Glutamatergic neuron (in vitro differentiated cells): ENCODE results near the gene F2RL2. TPM values are rescaled to one million over a fixed set of nuclear protein-coding genes. Genes with fewer than 3 reads are reported as not detected.
"Not testable (repeated sequence)": the region's sequence is repeated elsewhere in the genome, so short reads cannot be mapped to it uniquely, and the experiment has no call there.

Experiments used
- DNase-seq: peaks from one replicate; pipeline ENCODE4 v3.0.0; 2022
- H3K27ac Mint-ChIP-seq: one replicate; pipeline ENCODE4 v1.8.0; 2020; ENCODE audit warnings: mild to moderate bottlenecking, mixed read lengths, inconsistent platforms; ENCODE audit not compliant: unreplicated experiment
- H3K27me3 Mint-ChIP-seq: one replicate; pipeline ENCODE4 v1.8.0; 2020; ENCODE audit warnings: mild to moderate bottlenecking, moderate library complexity, mixed read lengths, inconsistent platforms; ENCODE audit not compliant: unreplicated experiment
- H3K36me3 Mint-ChIP-seq: one replicate; pipeline ENCODE4 v1.8.0; 2020; ENCODE audit warnings: mild to moderate bottlenecking, mixed read lengths, inconsistent platforms; ENCODE audit not compliant: unreplicated experiment
- H3K4me1 Mint-ChIP-seq: one replicate; pipeline ENCODE4 v1.8.0; 2020; ENCODE audit warnings: mild to moderate bottlenecking, low read depth, mixed read lengths, inconsistent platforms; ENCODE audit not compliant: unreplicated experiment
- H3K4me3 Mint-ChIP-seq: one replicate; pipeline ENCODE4 v1.8.0; 2020; ENCODE audit warnings: mild to moderate bottlenecking, mixed read lengths, inconsistent platforms; ENCODE audit not compliant: unreplicated experiment
- H3K9me3 Mint-ChIP-seq: one replicate; pipeline ENCODE4 v1.8.0; 2020; ENCODE audit warnings: mild to moderate bottlenecking, moderate library complexity, mixed read lengths, inconsistent platforms; ENCODE audit not compliant: unreplicated experiment
- CTCF ChIP-seq: fragments of 200-600 bp; sonication (generic); IDR thresholded peaks from one replicate; pipeline ENCODE4 v1.5.0; 2021; ENCODE audit not compliant: partially characterized antibody, unreplicated experiment
- total RNA-seq: library from RNA; stranded (reverse); fragmentation: NEBNext Ultra II Directional; extraction: Animal tissue kit (Norgen Biotek cat#: 25700); gene quantifications from one replicate; pipeline ENCODE4 v1.2.1, GENCODE V29; 2021; ENCODE audit not compliant: unreplicated experiment

F2RL2 gene
- total RNA-seq, 1 donor from 2014 or later: not detected

- TF ChIP-seq CTCF: no peak
- Mint-ChIP-seq H3K4me3 (no peak overlapping the region), H3K27me3 (peaks cover 2% of the 10 kb centered on the region), H3K9me3 (peaks cover 2% of the 10 kb centered on the region), H3K36me3 (no peaks in the 10 kb centered on the region), H3K4me1 (no peaks in the 10 kb centered on the region), H3K27ac (no peak overlapping the region)
- no peak for DNase-seq
Measured at GRCh38 chr5:76607353-76607871, 15.8 kb downstream of the F2RL2 start.

GRCh38 chr5:76606701-76607100 lies 16.5 kb downstream of the F2RL2 start:
- no peak for TF ChIP-seq CTCF
- peaks cover 2% of the 10 kb centered on the region for H3K27me3 Mint-ChIP-seq
- H3K4me3 Mint-ChIP-seq: no peak overlapping the region
- no peak for DNase-seq
- no peaks in the 10 kb centered on the region for H3K36me3 Mint-ChIP-seq
- H3K27ac Mint-ChIP-seq: no peak overlapping the region
- H3K9me3 Mint-ChIP-seq: peaks cover 4% of the 10 kb centered on the region
- no peaks in the 10 kb centered on the region for H3K4me1 Mint-ChIP-seq

GRCh38 chr5:76604838-76605237 lies 18.4 kb downstream of the F2RL2 start:
- TF ChIP-seq CTCF: no peak
- no peak overlapping the region for H3K4me3 Mint-ChIP-seq
- H3K9me3 Mint-ChIP-seq: peaks cover 2% of the 10 kb centered on the region
- peaks cover 2% of the 10 kb centered on the region for H3K27me3 Mint-ChIP-seq
- H3K36me3 Mint-ChIP-seq: no peaks in the 10 kb centered on the region
- DNase-seq: no peak
- no peak overlapping the region for H3K27ac Mint-ChIP-seq
- no peaks in the 10 kb centered on the region for H3K4me1 Mint-ChIP-seq

- not testable (repeated sequence) for H3K4me3 Mint-ChIP-seq, H3K4me1 Mint-ChIP-seq, DNase-seq, H3K36me3 Mint-ChIP-seq, H3K9me3 Mint-ChIP-seq, H3K27me3 Mint-ChIP-seq, H3K27ac Mint-ChIP-seq
Measured at GRCh38 chr5:76603991-76604390, 19.2 kb downstream of the F2RL2 start.

- no peaks in the 10 kb centered on the region for H3K4me1 Mint-ChIP-seq
- H3K9me3 Mint-ChIP-seq: peaks cover 2% of the 10 kb centered on the region
- peaks cover 2% of the 10 kb centered on the region for H3K27me3 Mint-ChIP-seq
- H3K4me3 Mint-ChIP-seq: no peak overlapping the region
- no peak for DNase-seq
- TF ChIP-seq CTCF: no peak
- H3K36me3 Mint-ChIP-seq: no peaks in the 10 kb centered on the region
- H3K27ac Mint-ChIP-seq: no peak overlapping the region
Measured at GRCh38 chr5:76602094-76602726, 21.0 kb downstream of the F2RL2 start.
